ENCODE measurements around the gene S1PR1. TPM values are rescaled to one million over a fixed set of nuclear protein-coding genes. Genes with fewer than 3 reads are reported as not detected.

The S1PR1 gene
- total RNA-seq, 1 donor from 2014 or later, result 0.26 TPM

DNA sequence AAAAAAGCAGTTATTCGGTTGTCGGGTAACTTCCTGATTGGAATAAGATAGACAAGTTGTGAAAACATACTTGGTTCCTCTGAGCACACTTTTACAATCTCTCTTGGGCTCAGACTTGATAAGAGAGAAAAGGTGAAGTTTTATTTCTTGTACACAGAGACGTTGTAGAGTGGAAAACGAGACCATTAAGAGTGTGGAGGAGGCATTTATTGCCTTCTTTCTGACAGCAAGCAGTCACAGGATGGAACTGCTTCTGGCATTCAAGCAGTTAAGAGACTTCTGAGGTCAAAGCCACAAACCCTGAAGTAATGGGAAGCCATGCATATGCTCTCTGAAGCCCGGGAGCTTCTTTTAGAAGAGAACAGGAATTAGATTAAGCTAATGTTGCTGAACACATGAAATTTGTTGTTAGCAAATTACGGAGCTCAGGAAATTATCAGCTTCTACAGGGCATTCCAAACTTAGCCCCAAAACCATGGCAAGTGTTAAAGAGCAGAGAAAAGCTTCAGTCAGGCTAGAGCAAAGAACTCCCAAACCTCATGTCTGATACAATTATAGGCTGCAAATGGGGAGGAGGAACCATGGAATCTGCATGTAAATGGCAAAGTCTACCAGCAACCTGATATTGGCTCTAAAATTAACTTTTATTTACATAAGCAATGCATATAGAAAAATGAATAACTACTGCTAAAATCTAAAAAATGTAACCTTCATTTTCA is 26.0 kb downstream of the S1PR1 start:
- FAIRE-seq (no peak), DNase-seq (ENCODE audit: low read depth) (no peak)
- Histone ChIP-seq H3K27me3 (ENCODE audit: control insufficient read depth, insufficient read depth, low read length) (no peaks in the 10 kb centered on the region), H3K4me3 (ENCODE audit: low read depth, low read length) (no peak overlapping the region), H3K36me3 (ENCODE audit: control insufficient read depth, insufficient read depth, low read length) (no peaks in the 10 kb centered on the region)
- TF ChIP-seq, protein P1, sequence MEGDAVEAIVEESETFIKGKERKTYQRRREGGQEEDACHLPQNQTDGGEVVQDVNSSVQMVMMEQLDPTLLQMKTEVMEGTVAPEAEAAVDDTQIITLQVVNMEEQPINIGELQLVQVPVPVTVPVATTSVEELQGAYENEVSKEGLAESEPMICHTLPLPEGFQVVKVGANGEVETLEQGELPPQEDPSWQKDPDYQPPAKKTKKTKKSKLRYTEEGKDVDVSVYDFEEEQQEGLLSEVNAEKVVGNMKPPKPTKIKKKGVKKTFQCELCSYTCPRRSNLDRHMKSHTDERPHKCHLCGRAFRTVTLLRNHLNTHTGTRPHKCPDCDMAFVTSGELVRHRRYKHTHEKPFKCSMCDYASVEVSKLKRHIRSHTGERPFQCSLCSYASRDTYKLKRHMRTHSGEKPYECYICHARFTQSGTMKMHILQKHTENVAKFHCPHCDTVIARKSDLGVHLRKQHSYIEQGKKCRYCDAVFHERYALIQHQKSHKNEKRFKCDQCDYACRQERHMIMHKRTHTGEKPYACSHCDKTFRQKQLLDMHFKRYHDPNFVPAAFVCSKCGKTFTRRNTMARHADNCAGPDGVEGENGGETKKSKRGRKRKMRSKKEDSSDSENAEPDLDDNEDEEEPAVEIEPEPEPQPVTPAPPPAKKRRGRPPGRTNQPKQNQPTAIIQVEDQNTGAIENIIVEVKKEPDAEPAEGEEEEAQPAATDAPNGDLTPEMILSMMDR (IDR thresholded peaks at IDR 0.05; ENCODE audit: insufficient read depth, low read length, severe bottlenecking), result no peak

- FAIRE-seq (no peak), DNase-seq (ENCODE audit: low read depth) (peak; percentile 22)
- H3K36me3 ChIP-seq (ENCODE audit: control insufficient read depth, insufficient read depth, low read length), result no peaks in the 10 kb centered on the region
- no peak overlapping the region for H3K4me3 ChIP-seq (ENCODE audit: low read depth, low read length)
- H3K27me3 ChIP-seq (ENCODE audit: control insufficient read depth, insufficient read depth, low read length), result no peaks in the 10 kb centered on the region
- TF ChIP-seq, protein P1 (IDR thresholded peaks at IDR 0.05; ENCODE audit: insufficient read depth, low read length, severe bottlenecking), result no peak
Observed at GRCh38 chr1:101264697-101265096, 27.9 kb downstream of the S1PR1 start.

- H3K27me3 ChIP-seq (ENCODE audit: control insufficient read depth, insufficient read depth, low read length), result no peaks in the 10 kb centered on the region
- TF ChIP-seq, protein P1 (IDR thresholded peaks at IDR 0.05; ENCODE audit: insufficient read depth, low read length, severe bottlenecking), result no peak
- DNase-seq (ENCODE audit: low read depth), result no peak
- H3K4me3 ChIP-seq (ENCODE audit: low read depth, low read length), result no peak overlapping the region
- no peak for FAIRE-seq
- no peaks in the 10 kb centered on the region for H3K36me3 ChIP-seq (ENCODE audit: control insufficient read depth, insufficient read depth, low read length)
Observed at GRCh38 chr1:101265684-101266083, 28.9 kb downstream of the S1PR1 start.

- Histone ChIP-seq H3K4me3 (ENCODE audit: low read depth, low read length) (no peak overlapping the region), H3K27me3 (ENCODE audit: control insufficient read depth, insufficient read depth, low read length) (no peaks in the 10 kb centered on the region), H3K36me3 (ENCODE audit: control insufficient read depth, insufficient read depth, low read length) (no peaks in the 10 kb centered on the region)
- no peak for FAIRE-seq
- TF ChIP-seq, protein P1 (IDR thresholded peaks at IDR 0.05; ENCODE audit: insufficient read depth, low read length, severe bottlenecking), result no peak
- no peak for DNase-seq (ENCODE audit: low read depth)
Observed at GRCh38 chr1:101267082-101267481, 30.3 kb downstream of the S1PR1 start.

GRCh38 chr1:101268893-101269292 is 32.1 kb downstream of the S1PR1 start:
- FAIRE-seq (no peak), DNase-seq (ENCODE audit: low read depth) (no peak)
- Histone ChIP-seq H3K4me3 (ENCODE audit: low read depth, low read length) (no peak overlapping the region), H3K27me3 (ENCODE audit: control insufficient read depth, insufficient read depth, low read length) (no peaks in the 10 kb centered on the region), H3K36me3 (ENCODE audit: control insufficient read depth, insufficient read depth, low read length) (no peaks in the 10 kb centered on the region)
- TF ChIP-seq, protein P1 (IDR thresholded peaks at IDR 0.05; ENCODE audit: insufficient read depth, low read length, severe bottlenecking), result no peak

DNA sequence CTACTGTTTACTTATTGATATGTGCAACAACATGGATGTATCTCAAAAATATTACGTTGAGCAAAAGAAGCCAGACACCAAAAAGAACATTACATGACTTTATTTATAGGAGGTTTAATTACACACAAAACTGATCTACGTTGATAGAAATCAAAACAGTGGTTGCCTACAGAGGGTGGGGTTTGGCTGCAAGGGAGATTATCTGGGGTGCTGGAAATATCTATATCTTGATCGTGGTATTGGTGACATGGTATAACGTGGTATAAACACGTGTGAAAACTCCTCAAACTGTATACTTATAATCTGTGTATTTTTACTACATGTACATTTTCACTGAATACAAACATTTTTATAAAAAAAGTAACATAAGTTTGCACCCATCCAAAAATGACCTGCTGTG is 38.9 kb downstream of the S1PR1 start:
- no peak for FAIRE-seq
- H3K27me3 ChIP-seq (ENCODE audit: control insufficient read depth, insufficient read depth, low read length), result peaks cover 3% of the 10 kb centered on the region
- no peak for DNase-seq (ENCODE audit: low read depth)
- TF ChIP-seq, protein P1 (IDR thresholded peaks at IDR 0.05; ENCODE audit: insufficient read depth, low read length, severe bottlenecking), result no peak
- H3K4me3 ChIP-seq (ENCODE audit: low read depth, low read length), result no peak overlapping the region
- H3K36me3 ChIP-seq (ENCODE audit: control insufficient read depth, insufficient read depth, low read length), result no peaks in the 10 kb centered on the region
